Measurements from ENCODE around the gene SOWAHA.

- TF ChIP-seq CTCF (IDR thresholded peaks at IDR 0.05; ENCODE audit: insufficient read depth, low read depth, low read length) (no peak), EZH2 (IDR thresholded peaks at IDR 0.05; ENCODE audit: insufficient read depth, low read length) (no peak)
Observed at GRCh38 chr5:132832612-132833011, 19.5 kb downstream of the SOWAHA start.

Measured in astrocyte (in vitro differentiated cells and primary cell).